ENCODE measurements around the gene ADCY5.

- TF ChIP-seq CTCF (IDR thresholded peaks at IDR 0.05; ENCODE audit: poor library complexity) (no peak), EZH2phosphoT487 (IDR thresholded peaks at IDR 0.05; ENCODE audit: low read depth, severe bottlenecking, unreplicated experiment) (no peak)
Measured at GRCh38 chr3:123491966-123492587, 43.2 kb upstream of the ADCY5 start.
